Left ventricle myocardium inferior (tissue), 1 donor: ENCODE results near the gene RHBDF2. TPM values are rescaled to one million over a fixed set of nuclear protein-coding genes. Genes with fewer than 3 reads are reported as not detected.

ENCODE experiments used
- DNase-seq: peaks from one replicate; pipeline ENCODE4 v3.0.0-alpha.2; 2020
- H3K27ac ChIP-seq: fragments of 200-600 bp; replicated peaks from 2 replicates; pipeline ENCODE4 v1.8.0; 2021
- H3K27me3 ChIP-seq: fragments of 200-600 bp; 2 replicates; pipeline ENCODE4 v1.8.0; 2021; ENCODE audit warnings: low read depth
- H3K36me3 ChIP-seq: fragments of 200-600 bp; 2 replicates; pipeline ENCODE4 v1.8.0; 2021
- H3K4me1 ChIP-seq: fragments of 200-600 bp; 2 replicates; pipeline ENCODE4 v1.8.0; 2021
- H3K4me3 ChIP-seq: fragments of 200-600 bp; 2 replicates; pipeline ENCODE4 v1.8.0; 2021; ENCODE audit warnings: mild to moderate bottlenecking, moderate library complexity
- H3K9me3 ChIP-seq: fragments of 200-600 bp; replicated peaks from 2 replicates; pipeline ENCODE4 v1.8.0; 2021
- CTCF ChIP-seq: fragments of 200-600 bp; IDR thresholded peaks from 2 replicates; pipeline ENCODE4 v1.8.0; 2021; ENCODE audit warnings: antibody characterized with exemption, mild to moderate bottlenecking, borderline replicate concordance
- intact Hi-C: fragments of 100-400 bp; cut with micrococcal nuclease; formaldehyde crosslinking; loops from one replicate; pipeline ENCODE4 v1.11.0; 2022
- total RNA-seq: library from RNA; stranded (reverse); fragmentation: NEBNext Ultra II Directional; extraction: Animal tissue kit (Norgen Biotek cat#: 25700); gene quantifications from one replicate; pipeline ENCODE4 v1.2.1, GENCODE V29; 2021
- donor health status: DM: no; HTN: yes; CAD: no; lungs with severe emphysema.

The RHBDF2 gene
- total RNA-seq, 1 donor from 2014 or later = 13.8 TPM

- Histone ChIP-seq H3K27me3 (no peaks in the 10 kb centered on the region), H3K4me3 (peak overlapping the region; percentile 76), H3K4me1 (peaks cover 78% of the 10 kb centered on the region), H3K36me3 (no peaks in the 10 kb centered on the region), H3K27ac (peak overlapping the region; percentile 97), H3K9me3 (no peaks in the 10 kb centered on the region)
- intact Hi-C loops = no loop called here
- DNase-seq = peak; percentile 87
- no peak for TF ChIP-seq CTCF
These were observed 3.0 kb downstream of the RHBDF2 start for GRCh38 chr17:76497979-76498875.

GRCh38 chr17:76497699-76497978 lies 3.6 kb downstream of the RHBDF2 start:
- Histone ChIP-seq H3K36me3 (no peaks in the 10 kb centered on the region), H3K27me3 (no peaks in the 10 kb centered on the region), H3K9me3 (no peaks in the 10 kb centered on the region), H3K4me3 (peak overlapping the region; percentile 76), H3K27ac (peak overlapping the region; percentile 97), H3K4me1 (peaks cover 84% of the 10 kb centered on the region)
- TF ChIP-seq CTCF = no peak
- intact Hi-C loops = no loop called here
- DNase-seq = no peak

- H3K27me3 ChIP-seq = no peaks in the 10 kb centered on the region
- peaks cover 88% of the 10 kb centered on the region for H3K4me1 ChIP-seq
- H3K36me3 ChIP-seq = no peaks in the 10 kb centered on the region
- no peak for TF ChIP-seq CTCF
- DNase-seq = no peak
- intact Hi-C loops = no loop called here
- no peaks in the 10 kb centered on the region for H3K9me3 ChIP-seq
- H3K4me3 ChIP-seq = no peak overlapping the region
- H3K27ac ChIP-seq = peak overlapping the region; percentile 97
These were observed 4.8 kb downstream of the RHBDF2 start for GRCh38 chr17:76496464-76496863.

- no peak for TF ChIP-seq CTCF
- no peaks in the 10 kb centered on the region for H3K36me3 ChIP-seq
- no peaks in the 10 kb centered on the region for H3K9me3 ChIP-seq
- intact Hi-C loops = no loop called here
- peaks cover 88% of the 10 kb centered on the region for H3K4me1 ChIP-seq
- H3K27me3 ChIP-seq = no peaks in the 10 kb centered on the region
- peak overlapping the region; percentile 19 for H3K27ac ChIP-seq
- no peak overlapping the region for H3K4me3 ChIP-seq
- DNase-seq = no peak
These were observed 5.4 kb downstream of the RHBDF2 start for GRCh38 chr17:76495663-76496400.

- no peaks in the 10 kb centered on the region for H3K9me3 ChIP-seq
- H3K4me3 ChIP-seq = peak overlapping the region; percentile 41
- H3K4me1 ChIP-seq = peaks cover 76% of the 10 kb centered on the region
- intact Hi-C loops = no loop called here
- H3K36me3 ChIP-seq = no peaks in the 10 kb centered on the region
- H3K27me3 ChIP-seq = no peaks in the 10 kb centered on the region
- H3K27ac ChIP-seq = peak overlapping the region; percentile 84
- DNase-seq = no peak
- TF ChIP-seq CTCF = no peak
These were observed 7.6 kb downstream of the RHBDF2 start for GRCh38 chr17:76493505-76494167.
